ENCODE data around the gene PLCH2. TPM values are rescaled to one million over a fixed set of nuclear protein-coding genes. Genes with fewer than 3 reads are reported as not detected.
A peak's percentile ranks its signal among the peaks of the same experiment; 100 is the strongest.

Gene PLCH2
- total and polyA plus RNA-seq, 4 donors, result 2.1 to 7.9 (median 3.4) TPM

- WGBS, 2 donors, result 67 to 74% methylated on average over 10 of the region's 10 CpGs
Observed at GRCh38 chr1:2481885-2482284, 5.8 kb downstream of the PLCH2 start.

GRCh38 chr1:2482588-2482987 is 6.5 kb downstream of the PLCH2 start:
- DNase-seq (no peak), ATAC-seq (ENCODE audit: insufficient read depth, low FRiP score) (no peak)
- H3K27me3 ChIP-seq (ENCODE audit: control insufficient read depth in 3 of 3, insufficient read depth in 3 of 3, low read length in 2 of 3), result no peaks in the 10 kb centered on the region
- H3K4me1 ChIP-seq (ENCODE audit: control insufficient read depth in 5 of 5, insufficient read depth in 5 of 5, low read length in 5 of 5), result no peaks in the 10 kb centered on the region
- TF ChIP-seq CTCF (IDR thresholded peaks at IDR 0.05; ENCODE audit: control extremely low read depth, extremely low read depth), result no peak
- no peak overlapping the region for H3K27ac ChIP-seq (ENCODE audit: low read depth in 1 of 2, low read length in 1 of 2)
- WGBS, 2 donors, result 77 to 81% methylated on average over 11 of the region's 11 CpGs
- H3K4me3 ChIP-seq, result no peak overlapping the region
- peaks cover 0 to under 1% (median 0%) of the 10 kb centered on the region in 4 donors for H3K9me3 ChIP-seq (ENCODE audit: control insufficient read depth in 4 of 4, insufficient read depth in 3 of 4, low read length in 3 of 4)
- H3K9ac ChIP-seq (ENCODE audit: insufficient read depth in 1 of 2, low read length in 2 of 2), result no peak overlapping the region
- no peaks in the 10 kb centered on the region for H3K36me3 ChIP-seq (ENCODE audit: control insufficient read depth in 4 of 4, insufficient read depth in 4 of 4, low read length in 4 of 4)

More at GRCh38 chr1:2481885-2482284, 5.8 kb downstream of the PLCH2 start:
- TF ChIP-seq CTCF (IDR thresholded peaks at IDR 0.05; ENCODE audit: control extremely low read depth, extremely low read depth), result no peak
- H3K36me3 ChIP-seq (ENCODE audit: control insufficient read depth in 4 of 4, insufficient read depth in 4 of 4, low read length in 4 of 4), result no peaks in the 10 kb centered on the region
- no peaks in the 10 kb centered on the region for H3K9me3 ChIP-seq (ENCODE audit: control insufficient read depth in 4 of 4, insufficient read depth in 3 of 4, low read length in 3 of 4)
- no peaks in the 10 kb centered on the region for H3K4me1 ChIP-seq (ENCODE audit: control insufficient read depth in 5 of 5, insufficient read depth in 5 of 5, low read length in 5 of 5)
- ATAC-seq (ENCODE audit: insufficient read depth, low FRiP score) (peak; percentile 7), DNase-seq (no peak)
- no peak overlapping the region for H3K4me3 ChIP-seq
- H3K27ac ChIP-seq (ENCODE audit: low read depth in 1 of 2, low read length in 1 of 2), result no peak overlapping the region
- H3K9ac ChIP-seq (ENCODE audit: insufficient read depth in 1 of 2, low read length in 2 of 2), result no peak overlapping the region
- no peaks in the 10 kb centered on the region for H3K27me3 ChIP-seq (ENCODE audit: control insufficient read depth in 3 of 3, insufficient read depth in 3 of 3, low read length in 2 of 3)

GRCh38 chr1:2483026-2483425 is 6.9 kb downstream of the PLCH2 start:
- WGBS, 2 donors, result 83 to 88% methylated on average over 13 of the region's 13 CpGs
- Histone ChIP-seq H3K27ac (ENCODE audit: low read depth in 1 of 2, low read length in 1 of 2) (no peak overlapping the region), H3K36me3 (ENCODE audit: control insufficient read depth in 4 of 4, insufficient read depth in 4 of 4, low read length in 4 of 4) (no peaks in the 10 kb centered on the region), H3K27me3 (ENCODE audit: control insufficient read depth in 3 of 3, insufficient read depth in 3 of 3, low read length in 2 of 3) (no peaks in the 10 kb centered on the region), H3K4me3 (no peak overlapping the region), H3K9me3 (ENCODE audit: control insufficient read depth in 4 of 4, insufficient read depth in 3 of 4, low read length in 3 of 4) (peaks cover 0 to 3% (median 0%) of the 10 kb centered on the region in 4 donors), H3K9ac (ENCODE audit: insufficient read depth in 1 of 2, low read length in 2 of 2) (no peak overlapping the region), H3K4me1 (ENCODE audit: control insufficient read depth in 5 of 5, insufficient read depth in 5 of 5, low read length in 5 of 5) (no peaks in the 10 kb centered on the region)
- no peak for ATAC-seq (ENCODE audit: insufficient read depth, low FRiP score)
- no peak for DNase-seq
- no peak for TF ChIP-seq CTCF (IDR thresholded peaks at IDR 0.05; ENCODE audit: control extremely low read depth, extremely low read depth)

GRCh38 chr1:2483970-2484369 is 7.9 kb downstream of the PLCH2 start:
- Histone ChIP-seq H3K9me3 (ENCODE audit: control insufficient read depth in 4 of 4, insufficient read depth in 3 of 4, low read length in 3 of 4) (peaks cover 0 to 7% (median 1%) of the 10 kb centered on the region in 4 donors), H3K27me3 (ENCODE audit: control insufficient read depth in 3 of 3, insufficient read depth in 3 of 3, low read length in 2 of 3) (no peaks in the 10 kb centered on the region), H3K4me3 (no peak overlapping the region), H3K9ac (ENCODE audit: insufficient read depth in 1 of 2, low read length in 2 of 2) (no peak overlapping the region), H3K27ac (ENCODE audit: low read depth in 1 of 2, low read length in 1 of 2) (no peak overlapping the region), H3K4me1 (ENCODE audit: control insufficient read depth in 5 of 5, insufficient read depth in 5 of 5, low read length in 5 of 5) (no peaks in the 10 kb centered on the region), H3K36me3 (ENCODE audit: control insufficient read depth in 4 of 4, insufficient read depth in 4 of 4, low read length in 4 of 4) (no peaks in the 10 kb centered on the region)
- WGBS, 2 donors, result 77 to 86% methylated on average over 14 to 16 of the region's 16 CpGs
- ATAC-seq (ENCODE audit: insufficient read depth, low FRiP score), result no peak
- no peak for TF ChIP-seq CTCF (IDR thresholded peaks at IDR 0.05; ENCODE audit: control extremely low read depth, extremely low read depth)
- DNase-seq, result no peak
